Measurements from ENCODE around the gene PWWP2B.

PWWP2B gene

GRCh38 chr10:132408367-132408781, 11.4 kb downstream of the PWWP2B start:
- no peak for DNase-seq

- DNase-seq = no peak
Measured at GRCh38 chr10:132408823-132409666, 12.0 kb downstream of the PWWP2B start.

- DNase-seq = no peak
Measured at GRCh38 chr10:132409667-132410028, 12.6 kb downstream of the PWWP2B start.

GRCh38 chr10:132410056-132410778, 13.2 kb downstream of the PWWP2B start:
- DNase-seq = no peak

GRCh38 chr10:132410779-132411532, 14.0 kb downstream of the PWWP2B start:
- no peak for DNase-seq

GRCh38 chr10:132411561-132412253, 14.7 kb downstream of the PWWP2B start:
- no peak for DNase-seq

GRCh38 chr10:132412316-132413192, 15.6 kb downstream of the PWWP2B start:
- DNase-seq = no peak

GRCh38 chr10:132413226-132414205, 16.5 kb downstream of the PWWP2B start:
- no peak for DNase-seq

GRCh38 chr10:132414402-132415016, 17.5 kb downstream of the PWWP2B start:
- no peak for DNase-seq

GRCh38 chr10:132415255-132415654, 18.3 kb downstream of the PWWP2B start:
- no peak for DNase-seq

GRCh38 chr10:132415956-132416355, 19.0 kb downstream of the PWWP2B start:
- DNase-seq = no peak

- no peak for DNase-seq
Measured at GRCh38 chr10:132416566-132417256, 19.7 kb downstream of the PWWP2B start.

GRCh38 chr10:132417257-132417910, 20.4 kb downstream of the PWWP2B start:
- DNase-seq = no peak

GRCh38 chr10:132417957-132418441, 21.0 kb downstream of the PWWP2B start:
- DNase-seq = no peak

- DNase-seq = no peak
Measured at GRCh38 chr10:132418527-132419416, 21.8 kb downstream of the PWWP2B start.

- no peak for DNase-seq
Measured at GRCh38 chr10:132419538-132420468, 22.8 kb downstream of the PWWP2B start.

Data from SW 1271 (cell line).